ENCODE data around the gene ELF5.
A peak's percentile ranks its signal among the peaks of the same experiment; 100 is the strongest.

The ELF5 gene

GRCh38 chr11:34562976-34563375 lies 49.4 kb upstream of the ELF5 start (continued):
- TF ChIP-seq ZNF26 (tag by site-specific recombination; IDR thresholded peaks at IDR 0.05), result no peak
- no peak for TF ChIP-seq ZBTB8A (tag by site-specific recombination; IDR thresholded peaks at IDR 0.05)

GRCh38 chr11:34560511-34560910 lies 46.9 kb upstream of the ELF5 start:
- Histone ChIP-seq H3K4me1 (ENCODE audit: control insufficient read depth, insufficient read depth, low read length) (no peaks in the 10 kb centered on the region), H3K9me3 (ENCODE audit: control insufficient read depth, insufficient read depth, low read depth, low read length) (no peaks in the 10 kb centered on the region), H3K4me3 (ENCODE audit: low read depth, low read length) (no peak overlapping the region), H3K36me3 (ENCODE audit: control insufficient read depth in 2 of 2, insufficient read depth in 1 of 2, low read length in 2 of 2) (no peaks in the 10 kb centered on the region), H3K27ac (ENCODE audit: extremely low read depth, low read depth, low read length) (no peak overlapping the region)
- CTCF ChIA-PET, result interaction anchor here (1.2 kb wide), 1 partner anchor 25 kb away, joined by 4 read pairs; no protein-coding TSS in a partner anchor
- POLR2A ChIA-PET, result no interaction called here
- TF ChIP-seq ZNF701 (tag by site-specific recombination; IDR thresholded peaks at IDR 0.05) (no peak), WT1 (tag by site-specific recombination; IDR thresholded peaks at IDR 0.05) (no peak), ZNF214 (tag by site-specific recombination; IDR thresholded peaks at IDR 0.05; ENCODE audit: borderline replicate concordance) (no peak), ZNF394 (tag by site-specific recombination; IDR thresholded peaks at IDR 0.05; ENCODE audit: borderline replicate concordance) (no peak), ZNF391 (tag by site-specific recombination; IDR thresholded peaks at IDR 0.05; ENCODE audit: borderline replicate concordance, low read depth) (no peak), ZNF596 (tag by site-specific recombination; IDR thresholded peaks at IDR 0.05) (no peak), ZEB2 (tag by site-specific recombination; IDR thresholded peaks at IDR 0.05) (no peak), ZNF518A (tag by site-specific recombination; conservative IDR thresholded peaks at IDR 0.05; ENCODE audit: low read depth) (no peak)

- H3K4me1 ChIP-seq (ENCODE audit: control insufficient read depth, insufficient read depth, low read length), result no peaks in the 10 kb centered on the region
- TF ChIP-seq ZNF623 (tag by site-specific recombination; IDR thresholded peaks at IDR 0.05), result no peak
- no peak for TF ChIP-seq ZNF585B (tag by site-specific recombination; IDR thresholded peaks at IDR 0.05)
- 0 out of 2 replicates have a peak, but pooled peaks have one; percentile 14 for TF ChIP-seq ZFHX2 (tag by site-specific recombination; conservative IDR thresholded peaks at IDR 0.05)
- no peak for TF ChIP-seq ZSCAN16 (tag by site-specific recombination; IDR thresholded peaks at IDR 0.05)
- no peak overlapping the region for H3K27ac ChIP-seq (ENCODE audit: extremely low read depth, low read depth, low read length)
- no peaks in the 10 kb centered on the region for H3K9me3 ChIP-seq (ENCODE audit: control insufficient read depth, insufficient read depth, low read depth, low read length)
- ChIA-PET CTCF (interaction anchor here (0.5 to 2.2 kb wide), 4 partner anchors 27 to 282 kb away, joined by 3 to 8 read pairs (median 4); no protein-coding TSS in a partner anchor), POLR2A (no interaction called here)
- no peak overlapping the region for H3K4me3 ChIP-seq (ENCODE audit: low read depth, low read length)
- H3K36me3 ChIP-seq (ENCODE audit: control insufficient read depth in 2 of 2, insufficient read depth in 1 of 2, low read length in 2 of 2), result no peaks in the 10 kb centered on the region
Observed at GRCh38 chr11:34558673-34559072, 45.1 kb upstream of the ELF5 start.

GRCh38 chr11:34558211-34558610 lies 44.6 kb upstream of the ELF5 start:
- no peaks in the 10 kb centered on the region for H3K4me1 ChIP-seq (ENCODE audit: control insufficient read depth, insufficient read depth, low read length)
- no peak for TF ChIP-seq GLIS1 (tag by site-specific recombination; IDR thresholded peaks at IDR 0.05)
- no peak for TF ChIP-seq ZNF26 (tag by site-specific recombination; IDR thresholded peaks at IDR 0.05)
- no peak for TF ChIP-seq ZNF623 (tag by site-specific recombination; IDR thresholded peaks at IDR 0.05)
- POLR2A ChIA-PET, result no interaction called here
- no peaks in the 10 kb centered on the region for H3K9me3 ChIP-seq (ENCODE audit: control insufficient read depth, insufficient read depth, low read depth, low read length)
- CTCF ChIA-PET, result interaction anchor here (0.6 to 2.2 kb wide), 3 partner anchors 28 to 283 kb away, joined by 3 to 8 read pairs (median 4); no protein-coding TSS in a partner anchor
- H3K4me3 ChIP-seq (ENCODE audit: low read depth, low read length), result no peak overlapping the region
- H3K27ac ChIP-seq (ENCODE audit: extremely low read depth, low read depth, low read length), result no peak overlapping the region
- H3K36me3 ChIP-seq (ENCODE audit: control insufficient read depth in 2 of 2, insufficient read depth in 1 of 2, low read length in 2 of 2), result no peaks in the 10 kb centered on the region
